GM18502 (cell line): Measurements from ENCODE around the gene SCN7A.
"Not testable (repeated sequence)": the region's sequence is repeated elsewhere in the genome, so short reads cannot be mapped to it uniquely, and the experiment has no call there.

Experiments used
- ATAC-seq: cut with Tn5 transposase; IDR thresholded peaks from one replicate; pipeline ENCODE4 v1.9.1; 2021; ENCODE audit warnings: mild to moderate bottlenecking; ENCODE audit not compliant: unreplicated experiment, poor library complexity

The SCN7A gene

GRCh38 chr2:166364476-166365161 is 129.4 kb downstream of the SCN7A start:
- no peak for ATAC-seq

DNA sequence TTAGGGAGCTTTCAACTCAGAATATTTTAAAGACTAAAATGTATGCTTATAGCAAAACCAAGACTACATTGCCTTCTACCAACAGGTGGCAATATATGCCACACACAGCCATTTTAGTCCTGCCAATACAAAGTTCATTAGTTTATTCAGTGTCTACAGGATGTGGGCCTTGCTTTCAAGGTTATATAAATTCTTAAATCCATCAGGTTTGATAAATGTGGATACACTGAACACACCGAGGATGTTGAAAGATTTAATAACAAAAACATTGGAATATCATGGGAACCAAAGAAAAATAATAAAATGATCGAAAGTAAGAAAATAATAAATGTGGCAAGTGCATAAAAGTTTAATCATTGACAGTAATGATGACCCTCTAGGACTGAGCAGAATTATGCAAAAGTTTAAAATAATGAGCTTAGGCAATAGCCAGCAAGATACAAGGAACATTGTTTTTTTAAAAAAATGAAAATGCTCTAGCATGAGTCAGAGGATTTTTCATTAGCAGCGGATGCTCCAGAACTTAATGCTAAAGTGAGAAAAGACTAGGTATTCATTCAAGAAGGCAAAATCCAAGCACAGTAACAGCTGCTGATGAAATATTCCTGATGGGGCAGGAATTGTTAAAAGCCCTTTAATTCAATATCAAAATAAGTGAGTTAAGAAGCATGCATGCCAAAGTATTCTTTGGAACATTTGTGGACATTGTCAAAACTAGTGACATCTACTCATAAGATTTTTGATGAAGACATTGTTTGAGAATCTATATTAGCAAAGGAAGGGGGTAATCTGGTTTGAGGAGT is 132.5 kb downstream of the SCN7A start:
- ATAC-seq, result peak; percentile 66

DNA sequence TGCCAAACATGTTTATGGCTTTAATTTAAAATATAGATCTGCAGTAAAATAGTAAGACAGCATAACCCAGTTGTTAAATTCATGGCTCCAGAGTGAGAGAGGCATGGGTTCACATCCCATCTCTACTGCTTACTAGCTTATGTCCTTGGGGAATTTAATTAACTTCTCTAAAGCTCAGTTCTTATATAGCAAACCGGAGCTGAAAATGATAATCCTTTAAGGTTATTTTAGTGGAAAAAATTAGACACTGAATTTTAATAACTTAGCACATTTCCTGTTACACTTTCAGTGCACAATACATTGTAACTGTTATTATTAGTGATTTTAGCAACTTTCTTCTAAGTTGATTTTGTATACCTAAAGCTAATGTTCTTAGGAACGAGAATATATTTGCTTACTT is 133.1 kb downstream of the SCN7A start:
- no peak for ATAC-seq

DNA sequence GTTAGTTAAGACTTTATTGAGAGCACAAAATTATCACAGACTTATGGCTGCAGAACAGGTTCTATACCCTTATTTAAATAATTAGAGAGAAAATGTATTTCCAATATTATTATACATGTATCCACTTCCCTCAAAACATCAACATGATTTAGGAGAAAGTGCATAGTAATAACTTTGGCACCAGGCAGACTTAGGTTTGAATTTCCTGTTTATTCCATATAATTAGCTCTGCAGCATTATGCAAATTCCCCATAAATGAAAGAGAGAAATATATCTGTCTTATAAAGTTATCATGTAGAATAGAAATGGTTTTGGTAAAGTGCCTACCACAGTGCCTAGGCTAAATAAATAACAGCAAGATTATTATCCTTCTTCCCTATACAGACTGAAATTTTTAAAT is 133.6 kb downstream of the SCN7A start:
- ATAC-seq, result no peak

GRCh38 chr2:166357950-166358321 is 136.1 kb downstream of the SCN7A start:
- ATAC-seq, result not testable (repeated sequence)

DNA sequence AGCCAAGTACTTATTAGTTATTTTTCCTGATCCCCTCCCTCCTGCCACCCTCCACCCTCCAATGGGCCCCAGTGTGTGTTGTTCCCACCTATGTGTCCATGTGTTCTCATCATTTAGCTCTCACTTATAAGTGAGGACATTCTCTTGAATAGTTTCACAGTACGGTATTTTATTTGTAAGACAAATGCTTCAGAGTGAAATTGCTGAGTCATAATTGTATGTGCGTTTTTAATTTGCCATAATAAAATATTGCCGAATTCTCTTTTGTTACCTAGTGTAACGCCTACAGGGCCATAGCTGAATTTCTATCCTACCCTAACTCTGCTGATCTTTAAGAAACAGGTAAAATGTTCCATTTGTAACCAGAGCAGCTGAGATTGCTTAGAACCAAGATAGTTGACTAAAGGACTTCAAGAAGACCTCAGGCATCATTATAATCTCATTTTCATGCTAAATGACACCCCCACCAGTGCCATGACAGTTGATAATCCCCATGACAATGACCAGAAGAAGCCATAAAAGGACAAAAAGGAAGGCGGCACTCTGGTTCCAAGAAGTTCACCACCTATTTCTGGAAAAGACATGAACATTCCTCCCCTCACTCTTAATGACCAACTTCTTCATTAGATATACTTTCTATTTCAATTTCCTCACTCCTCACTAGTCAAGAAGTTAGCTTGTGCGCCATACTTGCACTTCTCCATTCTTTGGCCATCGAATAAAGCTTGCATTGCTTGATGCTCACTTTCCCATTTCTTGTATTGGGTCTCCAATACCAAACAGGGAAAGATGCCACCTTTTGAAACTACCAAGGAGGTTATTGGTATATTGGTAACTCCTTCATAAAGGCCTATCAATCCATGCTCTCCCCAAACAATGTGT is 136.7 kb downstream of the SCN7A start:
- ATAC-seq, result no peak
